Colon (tissue), 2 donors: ENCODE results near the gene TMEM98.
A peak's percentile ranks its signal among the peaks of the same experiment; 100 is the strongest.
"Not testable (repeated sequence)": the region's sequence is repeated elsewhere in the genome, so short reads cannot be mapped to it uniquely, and the experiment has no call there.

ENCODE experiments used
- FAIRE-seq: peaks from 2 replicates; lab custom pipeline; 2012; peaks lifted over from hg19 to GRCh38; lab: Jason Lieb, UNC
- donor health status: control.
- donor health status: control.

The TMEM98 gene, protein sequence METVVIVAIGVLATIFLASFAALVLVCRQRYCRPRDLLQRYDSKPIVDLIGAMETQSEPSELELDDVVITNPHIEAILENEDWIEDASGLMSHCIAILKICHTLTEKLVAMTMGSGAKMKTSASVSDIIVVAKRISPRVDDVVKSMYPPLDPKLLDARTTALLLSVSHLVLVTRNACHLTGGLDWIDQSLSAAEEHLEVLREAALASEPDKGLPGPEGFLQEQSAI

DNA sequence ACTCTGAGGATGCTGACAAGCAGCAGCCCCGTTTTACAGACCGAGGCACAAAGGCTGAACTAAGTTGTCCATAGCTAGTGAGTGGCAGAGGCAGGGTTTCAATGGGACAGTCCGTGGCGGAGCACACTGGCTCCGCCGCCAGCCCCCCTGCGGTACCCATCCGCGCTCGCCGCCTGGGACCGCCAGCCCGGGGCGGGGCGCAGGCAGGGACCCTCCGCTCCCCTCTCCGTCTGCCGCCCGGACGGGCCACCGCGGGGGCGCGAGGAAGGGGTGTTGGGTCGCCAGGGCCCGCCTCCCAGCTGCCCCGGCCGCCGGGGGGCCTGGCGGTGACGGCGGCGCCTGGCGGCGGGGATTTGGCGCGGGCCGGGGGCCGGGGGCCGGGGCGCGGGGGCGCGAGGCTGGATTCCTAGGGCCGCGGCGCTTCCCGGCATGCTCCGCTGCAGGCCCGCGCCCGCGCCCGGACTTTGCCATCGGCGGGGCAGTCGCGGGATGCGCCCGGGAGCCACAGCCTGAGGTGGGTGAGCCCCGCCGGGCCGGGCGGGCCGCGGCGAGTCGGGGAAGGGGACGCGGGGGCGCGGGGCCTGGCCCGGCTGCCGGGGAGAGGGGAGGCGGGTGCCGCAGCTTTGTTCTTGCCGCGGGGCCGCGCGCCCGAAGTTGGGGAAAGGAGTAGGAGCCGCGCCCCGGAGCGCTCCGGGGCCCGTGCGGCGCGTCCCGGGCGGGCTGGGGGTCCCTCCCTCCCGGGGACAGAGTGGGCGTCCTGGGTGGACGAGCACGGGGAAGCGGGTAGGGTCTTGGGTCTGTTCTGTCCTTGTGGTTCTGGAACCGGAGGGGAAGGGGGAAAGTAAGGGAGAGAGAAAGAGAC lies at the start of gene TMEM98:
Gene TMEM98, plus strand, starts transcription at position 430 of the 862 bp plus-strand sequence. CDS start 3,376 bp downstream, outside the sequence.
- FAIRE-seq: no peak

DNA sequence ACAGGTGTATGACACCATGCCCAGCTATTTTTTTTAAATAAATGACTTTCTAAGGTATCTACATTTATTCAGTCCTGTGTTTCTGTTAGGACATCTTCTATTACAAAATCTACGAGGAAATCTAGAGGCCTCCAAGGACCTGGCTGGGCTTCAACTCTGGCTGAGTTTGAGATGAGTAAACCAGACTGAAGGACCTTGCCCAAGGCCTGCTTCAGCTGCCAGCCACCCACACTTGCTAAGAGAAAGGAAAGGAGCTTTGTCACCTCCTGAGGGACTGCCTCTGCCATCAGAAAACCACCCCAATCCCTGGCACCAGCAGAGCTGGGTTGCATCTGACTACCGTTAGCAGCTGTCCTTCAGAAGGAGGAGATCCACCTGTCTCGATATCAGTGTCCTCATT lies 49.7 kb upstream of the TMEM98 start:
- no peak for FAIRE-seq

DNA sequence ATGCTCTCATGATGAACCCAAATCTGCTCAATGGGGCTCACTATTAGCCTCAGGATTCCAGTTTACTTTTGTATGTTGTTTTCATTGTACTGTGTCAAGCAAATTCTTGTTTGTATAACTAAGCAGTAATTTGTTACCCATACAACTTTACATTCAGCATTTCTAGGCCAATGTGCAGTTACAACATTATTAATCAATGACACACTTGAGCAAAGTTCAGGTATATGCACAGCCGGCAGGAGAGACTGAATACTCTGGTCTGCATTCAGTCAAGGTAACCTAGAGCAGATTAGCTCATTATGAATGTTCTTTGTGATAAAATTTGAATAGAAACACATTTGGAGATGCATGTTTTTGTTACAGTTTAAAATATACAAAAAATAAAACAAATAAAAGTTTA lies 48.8 kb upstream of the TMEM98 start:
- no peak for FAIRE-seq

DNA sequence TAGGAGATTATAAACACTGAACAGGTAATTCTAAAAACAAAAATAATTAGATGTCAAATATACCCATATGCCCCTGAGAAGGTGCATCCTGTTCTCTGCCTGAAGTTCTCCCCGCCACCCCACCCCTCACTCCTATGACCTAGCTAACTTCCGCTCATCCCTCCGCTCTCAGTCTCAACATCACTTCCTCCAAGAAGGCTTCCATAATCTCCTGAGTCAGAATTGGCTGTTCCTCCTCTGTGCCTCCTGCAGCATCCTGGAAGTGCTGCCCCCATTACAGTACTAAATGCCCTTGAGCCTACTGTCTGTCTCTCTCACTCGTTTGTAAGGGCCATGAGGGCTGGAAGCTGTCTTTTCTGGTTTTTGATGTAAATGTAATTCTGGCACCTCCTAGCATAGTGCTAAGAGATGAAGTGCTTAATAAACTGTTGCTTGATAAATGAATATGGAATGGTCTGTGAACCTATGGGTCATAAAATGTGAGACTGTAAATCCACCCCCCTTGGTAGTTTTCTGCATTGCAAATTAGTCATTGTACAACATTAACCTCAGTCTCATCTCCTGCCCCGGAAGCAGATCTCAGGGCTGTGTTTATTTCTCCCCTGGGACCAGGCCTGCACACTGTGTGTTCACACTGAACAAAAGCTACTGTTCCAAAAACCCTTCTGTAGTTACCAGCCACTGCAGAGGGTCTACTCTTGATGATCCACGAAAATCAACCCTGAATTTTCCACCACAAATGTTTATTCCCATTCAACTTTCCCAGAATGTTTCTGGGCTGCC lies 47.1 kb upstream of the TMEM98 start:
- no peak for FAIRE-seq

DNA sequence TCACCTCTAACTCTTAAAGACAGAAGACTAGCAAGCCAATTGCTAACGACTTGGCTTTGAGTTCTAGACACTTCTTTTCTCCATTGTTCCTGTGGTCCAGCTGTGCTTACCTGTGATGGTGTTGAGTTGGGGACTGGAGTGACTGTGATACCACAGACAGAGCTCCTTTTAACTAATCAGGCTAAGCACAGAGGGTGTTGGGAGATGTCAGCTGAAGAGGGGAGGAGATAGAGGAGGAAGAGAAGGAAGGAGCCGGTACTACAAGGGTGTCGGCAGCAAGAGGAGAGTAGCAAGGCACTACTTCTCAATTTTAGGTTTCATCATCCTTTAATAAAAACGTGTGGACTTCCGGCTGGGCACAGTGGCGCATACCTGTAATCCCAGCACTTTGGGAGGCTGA lies 45.9 kb upstream of the TMEM98 start:
- no peak for FAIRE-seq

DNA sequence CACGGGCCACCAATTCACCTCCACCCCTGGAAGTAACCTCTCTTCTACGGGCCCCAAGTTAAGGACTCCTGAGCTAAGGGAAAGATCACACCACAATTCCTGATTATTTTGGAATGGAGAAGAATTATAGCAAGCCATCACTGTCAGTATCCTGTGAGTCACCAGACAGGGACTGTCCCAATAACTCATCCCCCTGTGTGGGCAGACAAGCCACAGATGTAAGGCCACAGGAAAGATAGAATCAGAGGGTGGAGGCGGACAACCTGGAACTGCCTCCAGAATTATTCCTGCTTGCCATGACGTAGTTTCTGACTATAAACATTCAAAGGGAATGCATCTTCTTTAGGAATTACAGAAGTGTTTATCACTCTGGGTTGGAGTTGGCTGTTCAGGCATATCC lies 45.2 kb upstream of the TMEM98 start:
- no peak for FAIRE-seq

DNA sequence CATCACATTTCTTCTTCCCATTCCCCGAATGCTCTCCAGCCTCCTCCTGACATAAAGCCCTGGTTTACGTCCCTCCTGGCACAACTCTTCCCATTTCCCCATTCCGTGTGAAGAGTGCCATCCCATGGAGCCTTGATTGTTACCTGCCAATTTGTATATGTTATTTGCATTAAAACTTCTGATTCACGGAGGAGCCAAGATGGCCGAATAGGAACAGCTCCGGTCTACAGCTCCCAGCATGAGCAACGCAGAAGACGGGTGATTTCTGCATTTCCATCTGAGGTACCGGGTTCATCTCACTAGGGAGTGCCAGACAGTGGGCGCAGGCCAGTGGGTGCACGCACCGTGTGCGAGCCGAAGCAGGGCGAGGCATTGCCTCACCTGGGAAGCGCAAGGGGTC lies 41.0 kb upstream of the TMEM98 start:
- FAIRE-seq: not testable (repeated sequence)

DNA sequence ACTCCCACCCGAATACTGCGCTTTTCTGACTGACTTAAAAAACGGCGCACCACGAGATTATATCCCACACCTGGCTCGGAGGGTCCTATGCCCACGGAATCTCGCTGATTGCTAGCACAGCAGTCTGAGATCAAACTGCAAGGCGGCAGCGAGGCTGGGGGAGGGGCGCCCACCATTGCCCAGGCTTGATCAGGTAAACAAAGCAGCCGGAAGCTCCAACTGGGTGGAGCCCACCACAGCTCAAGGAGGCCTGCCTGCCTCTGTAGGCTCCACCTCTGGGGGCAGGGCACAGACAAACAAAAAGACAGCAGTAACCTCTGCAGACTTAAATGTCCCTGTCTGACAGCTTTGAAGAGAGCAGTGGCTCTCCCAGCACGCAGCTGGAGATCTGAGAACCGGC lies 40.5 kb upstream of the TMEM98 start:
- FAIRE-seq: not testable (repeated sequence)

DNA sequence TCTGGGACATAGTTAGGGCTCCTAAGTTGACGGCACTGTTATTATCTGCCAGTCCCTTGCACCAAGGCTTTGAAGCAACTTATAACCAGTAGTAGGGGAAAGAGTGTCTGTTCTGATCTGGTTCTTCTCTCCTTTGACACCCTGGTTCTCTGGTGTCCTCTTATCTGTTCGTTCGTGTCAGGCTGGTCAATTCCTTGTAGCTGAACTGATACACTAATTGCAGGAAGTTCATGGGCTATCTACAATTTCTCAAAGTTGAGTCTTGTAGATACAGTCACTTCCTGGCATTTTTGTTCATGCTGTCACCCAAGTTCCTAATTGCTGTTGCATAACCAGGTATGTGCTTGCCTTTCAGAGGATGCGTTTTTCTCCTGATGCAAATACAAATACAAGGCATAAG lies 33.7 kb upstream of the TMEM98 start:
- no peak for FAIRE-seq

DNA sequence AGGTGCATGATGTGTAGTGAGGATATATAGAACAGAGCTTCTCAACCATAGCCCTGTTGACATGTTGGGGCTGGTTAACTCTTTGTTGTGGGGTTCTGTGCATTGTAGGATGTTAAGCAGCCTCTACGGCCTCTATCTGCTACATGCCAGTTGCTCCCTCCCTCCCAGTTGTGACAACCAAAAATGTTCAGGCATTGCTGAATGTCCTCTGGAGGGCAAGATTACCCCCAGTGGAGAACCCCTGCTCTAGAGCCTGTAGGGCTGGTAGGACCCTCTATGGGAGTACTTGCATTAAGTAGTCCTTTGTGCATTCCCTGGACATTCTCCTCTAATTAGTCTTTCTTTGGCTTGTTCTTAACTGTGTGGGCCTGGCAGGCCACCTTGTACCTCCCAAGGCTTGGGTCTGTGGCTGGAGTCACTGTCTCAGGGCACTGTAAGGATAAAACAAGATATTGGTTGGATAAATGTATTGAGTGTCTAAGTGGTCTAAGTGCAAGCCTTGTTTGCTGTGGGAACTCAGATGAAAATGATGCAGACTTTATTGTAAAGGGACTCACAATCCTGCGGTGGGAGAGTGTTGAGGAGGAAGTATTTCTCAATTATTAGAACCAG lies 31.2 kb upstream of the TMEM98 start:
- FAIRE-seq: no peak

DNA sequence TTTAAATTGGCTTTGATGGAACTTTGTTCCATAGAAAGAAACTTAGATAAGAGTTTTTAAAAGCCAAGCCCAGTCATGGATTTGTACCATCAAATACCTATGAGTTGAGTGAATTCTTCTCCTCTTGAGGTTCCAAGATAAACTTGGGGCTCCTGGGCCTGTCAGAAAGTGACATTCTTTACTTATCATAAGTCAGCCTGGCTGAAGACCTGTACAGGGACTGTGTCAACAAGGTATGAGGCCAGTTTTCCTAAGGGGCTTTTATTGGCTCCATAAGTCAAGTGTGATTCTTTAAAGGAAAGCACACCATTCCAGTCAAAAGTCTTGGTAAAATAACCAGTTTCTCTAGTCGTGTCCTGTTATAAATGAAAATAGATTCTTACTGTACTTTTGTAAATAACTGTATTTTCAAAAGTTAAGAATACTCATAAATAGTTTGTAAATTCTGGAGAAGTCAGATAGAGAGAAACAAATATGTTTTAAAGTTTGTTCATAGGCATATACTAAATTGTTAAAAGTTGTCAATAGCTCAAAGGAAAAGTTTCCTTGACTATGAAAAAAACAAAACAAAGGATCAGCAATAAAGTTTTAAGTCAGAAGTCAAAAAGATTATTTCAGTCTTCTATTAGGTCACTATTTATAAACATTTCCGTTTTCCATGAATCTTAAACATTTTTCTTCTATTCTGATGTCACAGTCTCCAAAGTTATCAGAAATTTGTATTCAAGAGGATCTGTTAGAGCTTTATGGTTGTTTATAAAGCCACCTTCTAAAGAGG lies 28.5 kb upstream of the TMEM98 start:
- FAIRE-seq: peak; percentile 28

DNA sequence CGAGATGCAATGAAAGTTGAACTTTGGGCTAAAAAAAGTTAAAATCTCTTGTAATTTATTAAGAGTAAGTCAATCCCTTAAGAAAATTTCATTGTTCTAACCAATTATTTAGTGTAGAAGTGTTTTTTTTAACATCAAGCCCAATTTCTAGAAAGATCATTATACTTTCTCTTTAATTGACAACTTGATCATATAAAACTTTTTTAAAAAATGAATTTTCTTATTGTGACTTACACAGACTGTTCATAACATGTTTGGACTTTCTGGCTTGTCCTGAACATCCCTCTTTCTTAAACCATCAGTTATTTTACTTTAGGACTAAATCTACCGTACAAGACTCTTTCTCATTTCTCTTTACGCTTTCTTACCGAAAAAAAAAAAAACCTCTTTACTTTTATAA lies 26.2 kb upstream of the TMEM98 start:
- FAIRE-seq: no peak

DNA sequence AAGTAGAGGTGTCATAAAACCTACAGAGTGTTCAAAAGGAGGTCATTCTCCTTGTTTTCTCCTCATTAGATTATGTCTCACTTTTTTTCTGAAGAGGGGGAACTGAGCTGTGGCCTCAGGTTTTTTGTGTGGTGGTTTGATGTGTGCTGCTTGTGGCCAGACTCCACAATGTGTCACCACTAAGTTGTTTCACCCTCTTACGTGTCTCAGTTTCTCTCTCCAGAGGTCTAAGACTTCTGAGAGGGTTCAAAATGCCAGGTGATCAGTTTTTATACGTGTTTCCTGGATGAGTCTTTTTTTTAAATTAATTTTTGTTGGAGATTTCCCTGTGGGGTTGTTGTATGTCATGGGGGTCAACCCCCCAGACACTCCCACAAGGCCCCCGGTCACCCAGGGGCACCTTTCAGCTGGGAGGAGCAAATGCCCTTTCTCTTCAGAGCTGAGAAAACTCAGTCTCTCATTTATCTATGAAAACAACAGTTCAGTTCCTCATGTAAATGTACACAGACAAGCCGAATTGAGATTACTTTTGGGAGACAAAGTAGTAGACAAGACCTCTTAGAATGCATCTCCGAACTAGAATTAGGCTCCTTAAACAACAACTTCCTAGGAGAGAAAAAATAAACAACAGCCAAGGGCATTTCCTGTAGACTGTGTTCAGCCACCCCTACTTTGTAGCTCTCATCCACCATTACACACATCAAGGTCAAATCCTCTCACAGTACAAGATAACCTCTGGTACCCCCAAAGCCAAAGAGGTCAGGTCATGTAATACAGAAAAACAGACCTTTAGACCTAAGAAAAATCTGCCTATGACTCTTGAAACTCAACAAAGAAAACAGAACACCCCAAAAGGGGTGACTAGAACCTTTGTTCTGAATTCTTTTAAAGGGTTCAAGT lies 23.9 kb upstream of the TMEM98 start:
- FAIRE-seq: no peak

DNA sequence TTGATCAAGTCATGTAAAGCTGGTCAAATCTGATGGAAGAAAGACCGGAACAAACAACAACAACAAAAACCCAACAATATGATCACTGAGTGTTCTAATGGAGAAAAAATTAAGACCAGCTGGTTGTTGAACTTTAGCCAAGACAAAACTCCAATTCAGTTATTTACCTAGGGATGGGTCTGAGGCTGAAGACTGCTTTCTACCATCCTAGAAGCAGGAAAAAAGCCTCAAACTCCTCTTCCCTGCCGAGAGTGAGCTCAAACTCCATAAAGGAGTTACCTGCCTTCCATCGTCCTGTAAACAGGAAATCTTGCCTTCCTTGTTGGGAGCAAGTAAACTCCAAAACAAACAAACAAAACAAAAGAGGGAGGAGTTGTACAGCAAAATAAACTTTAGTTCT lies 23.1 kb upstream of the TMEM98 start:
- FAIRE-seq: no peak

DNA sequence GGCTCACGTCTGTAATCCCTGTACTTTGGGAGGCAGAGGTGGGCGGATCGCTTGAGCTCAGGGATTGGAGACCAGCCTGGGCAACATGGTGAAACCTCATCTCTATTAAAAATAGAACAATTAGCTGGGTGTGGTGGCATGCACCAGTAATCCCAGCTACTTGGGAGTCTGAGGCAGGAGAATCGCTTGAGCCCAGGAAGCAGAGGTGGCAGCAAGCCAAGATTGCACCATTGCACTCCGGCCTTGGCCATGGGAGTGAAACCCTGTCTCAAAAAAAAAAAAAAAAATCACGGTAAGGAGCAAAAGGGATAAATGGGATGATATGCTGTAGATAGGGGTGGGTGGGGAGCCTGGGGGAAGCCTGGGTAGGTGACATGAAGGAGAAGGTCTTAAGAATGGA lies 20.4 kb upstream of the TMEM98 start:
- FAIRE-seq: no peak

DNA sequence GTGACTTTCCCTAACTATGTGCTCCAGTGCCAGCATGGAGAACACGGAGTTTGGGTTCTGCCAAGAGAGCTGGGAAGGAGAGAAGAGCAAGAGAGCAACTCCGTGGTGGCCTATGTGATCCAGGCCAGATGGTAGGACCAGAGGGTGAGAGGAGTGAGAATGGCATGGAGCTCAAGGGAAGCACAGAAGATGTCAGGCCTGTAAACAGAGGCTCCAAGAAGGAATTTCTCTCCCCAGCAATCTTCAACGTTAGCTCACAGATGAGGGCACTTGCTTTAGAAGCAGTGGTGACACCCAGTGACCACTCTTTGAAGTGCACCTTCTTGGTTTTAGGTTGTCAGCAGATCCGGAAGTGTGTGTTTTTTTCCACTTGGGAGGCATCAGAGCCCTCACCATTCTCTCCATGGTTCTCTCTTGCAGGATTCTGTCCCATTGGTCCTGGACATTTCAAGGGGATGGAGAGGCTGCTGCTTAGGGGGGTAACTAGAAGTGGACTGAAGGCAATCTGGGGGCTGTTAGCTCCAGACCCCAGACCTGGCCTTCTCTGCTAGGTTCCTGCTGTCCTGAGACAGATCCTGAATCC lies 18.1 kb upstream of the TMEM98 start:
- FAIRE-seq: no peak

DNA sequence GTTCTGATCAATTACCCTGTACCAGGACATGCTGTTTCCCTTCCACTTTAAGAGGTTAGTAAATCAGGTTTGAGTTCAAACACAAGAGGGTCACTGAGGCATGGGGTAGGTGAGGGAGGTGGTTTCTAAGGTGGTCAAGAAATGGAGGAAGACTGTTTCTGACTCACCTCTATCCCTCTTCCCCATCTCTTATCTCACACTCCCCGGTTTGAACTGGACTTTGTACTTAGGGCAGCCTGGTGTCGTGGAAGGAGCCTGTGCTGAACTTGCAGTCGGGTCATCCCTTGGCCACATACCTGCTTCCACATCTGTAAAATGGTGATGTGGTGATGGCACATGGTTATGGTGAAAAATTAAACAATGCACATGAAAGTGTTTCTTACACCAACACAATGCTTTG lies 17.2 kb upstream of the TMEM98 start:
- FAIRE-seq: no peak

DNA sequence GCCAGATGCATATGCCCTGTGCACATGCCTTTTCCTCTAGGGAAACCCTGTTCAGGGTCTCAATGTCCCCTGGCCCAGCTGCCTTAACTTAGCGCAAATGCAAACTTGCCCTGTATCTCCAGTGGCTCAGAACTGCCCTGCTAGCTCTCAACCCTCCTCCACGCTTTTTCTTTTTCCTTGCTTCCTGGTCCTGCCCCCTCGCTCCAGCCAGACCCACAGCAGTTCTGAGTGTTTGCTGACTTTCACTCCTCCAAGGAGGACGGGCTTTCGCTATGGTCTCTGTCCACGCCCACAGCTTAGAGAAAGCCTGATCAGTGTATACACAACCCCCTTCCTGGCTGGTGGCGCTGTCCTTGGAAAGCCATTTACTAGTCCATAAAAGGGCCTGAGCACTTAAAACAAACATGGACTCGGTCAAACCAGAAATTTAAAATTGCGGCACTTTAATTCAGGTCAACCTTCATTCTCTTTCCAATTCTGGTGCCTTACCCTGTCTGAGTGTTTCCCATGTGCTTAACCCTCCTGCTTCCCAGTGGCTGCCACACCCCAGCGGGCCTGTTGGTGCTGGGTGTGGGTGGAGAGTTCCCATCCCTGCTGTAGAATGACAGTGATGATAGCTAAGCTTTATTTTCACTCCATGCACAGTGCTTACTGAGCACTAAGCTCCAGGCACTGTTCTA lies 15.6 kb upstream of the TMEM98 start:
- no peak for FAIRE-seq

DNA sequence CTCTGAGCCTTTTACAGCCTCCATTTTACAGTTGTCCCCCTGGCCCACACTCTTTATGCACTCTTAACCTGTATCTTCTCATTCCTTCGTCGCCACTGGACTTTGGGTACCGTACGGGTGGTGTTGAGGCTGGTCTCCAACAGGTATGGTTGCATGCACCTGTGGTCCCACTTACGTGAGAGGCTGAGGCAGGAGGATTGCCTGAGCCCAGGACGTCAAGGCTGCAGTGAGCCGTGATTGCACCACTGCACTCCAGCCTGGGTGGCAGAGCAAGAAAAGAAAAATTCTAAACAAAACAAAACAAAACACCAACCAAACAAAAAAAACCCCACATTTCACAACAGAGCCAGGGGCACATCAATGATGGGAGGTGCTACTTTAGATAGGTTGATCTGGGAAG lies 14.4 kb upstream of the TMEM98 start:
- FAIRE-seq: no peak

DNA sequence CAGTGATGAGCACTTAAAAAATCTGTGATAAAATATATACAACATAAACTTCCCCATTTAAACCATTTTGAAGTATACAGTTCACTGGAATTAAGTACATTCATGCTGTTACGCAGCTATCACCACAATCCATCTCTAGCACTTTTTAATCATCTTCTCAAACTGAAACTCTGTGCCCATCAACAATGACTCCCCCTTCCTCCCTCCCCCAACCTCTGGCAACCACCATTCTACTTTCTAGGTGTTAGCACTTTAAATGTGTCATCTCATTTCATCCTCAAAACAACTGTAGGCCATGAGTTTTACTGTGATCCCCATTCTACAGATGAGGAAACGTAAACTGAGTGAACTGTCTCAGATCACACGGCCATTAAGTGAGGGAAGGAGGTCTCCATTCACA lies 13.8 kb upstream of the TMEM98 start:
- FAIRE-seq: no peak
